ENCODE results near the gene BIN1.

The BIN1 gene

GRCh38 chr2:127056631-127057370 lies 50.2 kb downstream of the BIN1 start:
- no peak overlapping the region for H3K4me3 ChIP-seq (ENCODE audit: extremely low read depth, insufficient read depth, low read length, poor library complexity, severe bottlenecking)
- H3K9me3 ChIP-seq (ENCODE audit: control insufficient read depth, low read length) = no peaks in the 10 kb centered on the region
- H3K4me1 ChIP-seq (ENCODE audit: control insufficient read depth, insufficient read depth, low read length, poor library complexity, severe bottlenecking) = peaks cover 7% of the 10 kb centered on the region
- 95 to 97% methylated on average over 16 to 17 of the region's 25 CpGs for WGBS, 2 experiments (ENCODE audit: insufficient coverage in 2 of 2)
- peaks cover 42% of the 10 kb centered on the region for H3K36me3 ChIP-seq (ENCODE audit: control insufficient read depth, insufficient read depth, low read length)
- H3K27ac ChIP-seq (ENCODE audit: low read depth, low read length, severe bottlenecking) = no peak overlapping the region

GRCh38 chr2:127056086-127056485 lies 50.9 kb downstream of the BIN1 start:
- Histone ChIP-seq H3K4me1 (ENCODE audit: control insufficient read depth, insufficient read depth, low read length, poor library complexity, severe bottlenecking) (no peaks in the 10 kb centered on the region), H3K27ac (ENCODE audit: low read depth, low read length, severe bottlenecking) (no peak overlapping the region), H3K9me3 (ENCODE audit: control insufficient read depth, low read length) (no peaks in the 10 kb centered on the region), H3K36me3 (ENCODE audit: control insufficient read depth, insufficient read depth, low read length) (peaks cover 38% of the 10 kb centered on the region), H3K4me3 (ENCODE audit: extremely low read depth, insufficient read depth, low read length, poor library complexity, severe bottlenecking) (no peak overlapping the region)
- WGBS, 2 experiments (ENCODE audit: insufficient coverage in 2 of 2) = 99% methylated on average over 8 to 11 of the region's 11 CpGs

DNA sequence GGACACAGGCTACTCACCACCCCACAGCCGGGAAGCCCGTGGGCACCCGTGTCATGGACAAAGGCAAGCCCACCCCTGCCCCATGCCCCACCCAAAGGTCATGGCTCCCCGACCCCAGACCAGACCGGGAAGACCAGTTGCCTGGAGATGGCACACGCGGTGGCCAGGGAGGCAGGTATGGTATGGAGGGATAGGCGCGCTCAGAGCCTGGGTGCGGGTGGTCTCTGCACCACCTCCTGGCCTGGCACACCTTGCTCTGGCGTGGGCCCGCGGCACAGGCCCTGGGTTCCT lies 51.2 kb downstream of the BIN1 start:
- Histone ChIP-seq H3K9me3 (ENCODE audit: control insufficient read depth, low read length) (no peaks in the 10 kb centered on the region), H3K36me3 (ENCODE audit: control insufficient read depth, insufficient read depth, low read length) (peaks cover 38% of the 10 kb centered on the region), H3K4me3 (ENCODE audit: extremely low read depth, insufficient read depth, low read length, poor library complexity, severe bottlenecking) (no peak overlapping the region), H3K27ac (ENCODE audit: low read depth, low read length, severe bottlenecking) (no peak overlapping the region), H3K4me1 (ENCODE audit: control insufficient read depth, insufficient read depth, low read length, poor library complexity, severe bottlenecking) (no peaks in the 10 kb centered on the region)
- 100% methylated on average over 5 to 12 of the region's 13 CpGs for WGBS, 2 experiments (ENCODE audit: insufficient coverage in 2 of 2)

DNA sequence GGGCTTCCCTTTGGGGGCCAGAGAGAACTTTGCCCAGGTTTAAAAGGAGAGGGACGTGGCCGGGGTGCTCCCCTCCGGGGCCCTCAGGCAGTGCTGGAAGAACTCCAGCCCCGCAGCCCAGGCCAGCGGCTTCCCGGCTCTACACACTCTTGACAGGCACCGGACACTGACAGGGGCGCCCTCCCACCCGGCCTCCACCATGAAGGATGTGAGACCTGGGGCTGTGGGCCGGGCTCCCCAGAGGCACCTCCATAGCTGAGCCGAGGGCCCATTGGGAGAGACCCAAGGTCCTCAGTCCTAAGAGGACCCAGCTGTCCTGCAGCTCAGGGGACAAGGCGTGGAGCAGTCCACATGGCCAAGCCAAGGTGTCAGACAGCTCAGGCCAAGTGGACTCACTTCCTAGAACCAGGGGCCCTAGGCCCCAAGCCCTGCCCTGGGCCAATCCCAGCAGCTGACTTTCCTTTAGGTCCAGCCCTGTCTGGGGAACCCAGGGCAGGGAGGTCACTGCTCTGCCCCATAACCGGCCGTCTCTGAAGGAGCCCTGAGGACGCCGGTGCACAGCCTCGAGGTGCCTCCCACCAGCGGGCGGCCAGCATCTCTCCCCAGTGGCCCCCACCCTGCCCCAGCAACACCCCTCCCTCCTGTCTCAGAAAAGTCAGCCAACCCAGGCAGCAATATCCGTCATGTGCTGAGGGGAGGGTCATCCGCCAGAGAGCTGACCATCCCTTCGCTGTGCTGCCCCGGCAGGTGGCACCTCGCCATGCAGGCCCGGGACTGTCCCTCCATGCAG lies 51.8 kb downstream of the BIN1 start:
- Histone ChIP-seq H3K4me3 (ENCODE audit: extremely low read depth, insufficient read depth, low read length, poor library complexity, severe bottlenecking) (no peak overlapping the region), H3K27ac (ENCODE audit: low read depth, low read length, severe bottlenecking) (no peak overlapping the region), H3K4me1 (ENCODE audit: control insufficient read depth, insufficient read depth, low read length, poor library complexity, severe bottlenecking) (no peaks in the 10 kb centered on the region), H3K36me3 (ENCODE audit: control insufficient read depth, insufficient read depth, low read length) (peaks cover 34% of the 10 kb centered on the region), H3K9me3 (ENCODE audit: control insufficient read depth, low read length) (no peaks in the 10 kb centered on the region)
- WGBS, 2 experiments (ENCODE audit: insufficient coverage in 2 of 2) = 95 to 96% methylated on average over 20 to 21 of the region's 25 CpGs

DNA sequence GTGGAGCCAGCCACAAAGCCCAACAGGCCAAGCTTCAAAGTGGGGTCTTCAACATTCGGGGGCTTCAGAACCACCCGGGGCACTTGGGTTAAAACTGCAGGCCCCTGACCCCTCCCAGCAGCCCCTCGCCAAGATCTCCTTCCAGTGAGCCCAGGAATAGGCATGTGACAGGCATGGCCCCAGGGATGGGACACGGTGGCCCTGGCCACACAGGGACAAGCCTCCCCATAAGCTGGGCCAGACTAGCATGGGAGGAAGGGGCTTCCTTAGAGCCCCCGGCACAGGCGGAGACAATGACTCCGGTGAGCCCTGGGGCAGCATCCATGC lies 52.4 kb downstream of the BIN1 start:
- Histone ChIP-seq H3K27ac (ENCODE audit: low read depth, low read length, severe bottlenecking) (no peak overlapping the region), H3K36me3 (ENCODE audit: control insufficient read depth, insufficient read depth, low read length) (peaks cover 28% of the 10 kb centered on the region), H3K4me1 (ENCODE audit: control insufficient read depth, insufficient read depth, low read length, poor library complexity, severe bottlenecking) (no peaks in the 10 kb centered on the region), H3K9me3 (ENCODE audit: control insufficient read depth, low read length) (no peaks in the 10 kb centered on the region), H3K4me3 (ENCODE audit: extremely low read depth, insufficient read depth, low read length, poor library complexity, severe bottlenecking) (no peak overlapping the region)
- WGBS, 2 experiments (ENCODE audit: insufficient coverage in 2 of 2) = 85 to 90% methylated on average over 6 to 7 of the region's 7 CpGs

DNA sequence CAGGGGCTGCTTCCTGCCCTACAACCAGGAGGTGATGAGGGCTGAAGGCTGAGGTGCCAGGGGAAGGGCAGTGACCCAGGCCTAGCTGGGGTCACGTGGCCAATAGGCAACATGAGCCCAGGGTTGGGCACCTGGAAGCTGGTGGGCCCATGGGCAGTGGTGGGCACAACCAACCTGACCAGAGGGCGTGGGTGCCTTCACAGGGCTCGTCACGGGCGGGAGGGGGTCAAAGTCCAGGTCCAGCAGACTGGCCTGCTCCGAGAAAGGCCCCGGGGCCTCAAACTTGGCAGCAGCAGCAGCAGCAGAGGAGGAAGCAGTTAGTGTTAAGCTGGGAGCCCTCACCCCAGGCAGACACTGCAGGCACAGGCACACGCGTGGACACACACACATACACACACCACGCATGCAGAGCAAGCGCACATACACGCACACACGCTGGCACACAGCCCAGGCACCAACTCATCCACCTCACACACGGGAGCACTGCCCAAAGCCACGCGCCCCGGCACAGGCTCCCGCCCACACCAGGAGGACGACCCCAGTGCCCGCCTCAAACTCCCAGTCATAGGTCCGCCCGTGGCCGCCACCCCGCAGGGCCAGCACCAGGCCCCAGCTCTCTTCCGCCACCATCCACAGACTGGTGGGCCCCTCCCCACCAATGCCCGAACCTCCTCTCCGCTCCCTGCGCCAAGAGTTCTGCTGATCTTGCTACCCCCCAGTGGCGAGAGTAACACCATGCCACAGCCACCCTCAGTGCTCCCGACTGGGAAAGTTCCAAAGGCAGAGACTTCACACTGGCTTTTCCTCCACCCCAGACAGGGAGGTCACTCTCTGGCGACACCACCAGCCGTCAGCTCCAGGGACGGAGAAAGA lies 53.0 kb downstream of the BIN1 start:
- H3K27ac ChIP-seq (ENCODE audit: low read depth, low read length, severe bottlenecking) = no peak overlapping the region
- no peak overlapping the region for H3K4me3 ChIP-seq (ENCODE audit: extremely low read depth, insufficient read depth, low read length, poor library complexity, severe bottlenecking)
- WGBS, 2 experiments (ENCODE audit: insufficient coverage in 2 of 2) = 91 to 94% methylated on average over 16 to 30 of the region's 33 CpGs
- H3K36me3 ChIP-seq (ENCODE audit: control insufficient read depth, insufficient read depth, low read length) = peaks cover 27% of the 10 kb centered on the region
- no peaks in the 10 kb centered on the region for H3K9me3 ChIP-seq (ENCODE audit: control insufficient read depth, low read length)
- no peaks in the 10 kb centered on the region for H3K4me1 ChIP-seq (ENCODE audit: control insufficient read depth, insufficient read depth, low read length, poor library complexity, severe bottlenecking)

GRCh38 chr2:127052771-127053691 lies 53.9 kb downstream of the BIN1 start:
- WGBS, 2 experiments (ENCODE audit: insufficient coverage in 2 of 2) = 97% methylated on average over 13 to 17 of the region's 19 CpGs
- Histone ChIP-seq H3K4me3 (ENCODE audit: extremely low read depth, insufficient read depth, low read length, poor library complexity, severe bottlenecking) (no peak overlapping the region), H3K9me3 (ENCODE audit: control insufficient read depth, low read length) (no peaks in the 10 kb centered on the region), H3K27ac (ENCODE audit: low read depth, low read length, severe bottlenecking) (no peak overlapping the region), H3K36me3 (ENCODE audit: control insufficient read depth, insufficient read depth, low read length) (peaks cover 25% of the 10 kb centered on the region), H3K4me1 (ENCODE audit: control insufficient read depth, insufficient read depth, low read length, poor library complexity, severe bottlenecking) (no peaks in the 10 kb centered on the region)

- WGBS, 2 experiments (ENCODE audit: insufficient coverage in 2 of 2) = 89 to 96% methylated on average over 17 to 19 of the region's 24 CpGs
These were observed 54.7 kb downstream of the BIN1 start for GRCh38 chr2:127052057-127052770.

DNA sequence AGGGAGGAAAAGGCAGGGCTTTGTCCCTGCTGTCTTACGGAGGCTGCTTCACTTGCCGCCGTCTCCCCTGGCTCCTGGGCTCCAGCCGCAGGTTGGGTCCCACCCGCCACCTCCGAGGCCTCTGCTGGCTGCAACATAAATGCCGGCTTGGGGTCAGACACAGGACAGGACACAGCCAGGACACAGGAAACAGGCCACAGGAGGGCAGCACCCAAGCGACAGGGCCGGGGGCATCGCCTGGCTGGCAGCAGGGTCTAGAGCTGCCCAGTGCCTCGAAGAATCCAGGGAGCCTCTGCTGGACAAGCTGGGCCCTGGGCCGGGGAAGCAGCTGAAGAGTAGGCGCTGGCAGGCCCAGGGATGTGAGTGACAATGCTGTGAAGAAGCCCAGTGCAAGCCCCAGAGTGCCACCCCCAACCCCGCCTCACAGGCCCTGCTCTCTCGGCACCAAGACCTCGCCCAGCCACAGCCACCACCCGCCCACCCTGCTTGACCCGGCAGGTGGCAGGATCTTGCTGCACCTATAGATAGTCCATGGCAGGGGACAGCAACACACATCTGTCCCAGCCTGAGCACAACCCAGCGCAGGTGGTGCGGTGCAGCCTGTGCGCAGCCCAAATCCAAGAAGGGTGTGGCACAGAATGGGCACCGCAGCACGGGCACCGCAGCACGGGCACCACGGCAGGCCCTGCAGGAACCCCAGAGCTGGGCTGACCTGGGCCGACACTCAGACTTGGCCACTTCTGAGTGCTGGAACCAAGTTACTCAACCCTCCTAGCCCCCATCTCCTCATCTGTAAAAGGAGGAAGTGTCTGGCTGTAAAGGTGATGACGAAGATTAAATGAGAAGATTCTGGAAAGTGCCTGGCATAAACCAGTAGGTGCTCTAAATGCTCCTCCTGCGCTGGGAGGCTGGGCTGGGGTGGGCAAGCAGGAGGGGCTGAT lies 55.6 kb downstream of the BIN1 start:
- Histone ChIP-seq H3K4me1 (ENCODE audit: control insufficient read depth, insufficient read depth, low read length, poor library complexity, severe bottlenecking) (no peaks in the 10 kb centered on the region), H3K4me3 (ENCODE audit: extremely low read depth, insufficient read depth, low read length, poor library complexity, severe bottlenecking) (no peak overlapping the region), H3K9me3 (ENCODE audit: control insufficient read depth, low read length) (no peaks in the 10 kb centered on the region), H3K27ac (ENCODE audit: low read depth, low read length, severe bottlenecking) (no peak overlapping the region), H3K36me3 (ENCODE audit: control insufficient read depth, insufficient read depth, low read length) (peaks cover 24% of the 10 kb centered on the region)
- 87 to 91% methylated on average over 26 to 28 of the region's 29 CpGs for WGBS, 2 experiments (ENCODE audit: insufficient coverage in 2 of 2)

More at GRCh38 chr2:127052057-127052770, 54.7 kb downstream of the BIN1 start:
- Histone ChIP-seq H3K4me1 (ENCODE audit: control insufficient read depth, insufficient read depth, low read length, poor library complexity, severe bottlenecking) (no peaks in the 10 kb centered on the region), H3K27ac (ENCODE audit: low read depth, low read length, severe bottlenecking) (no peak overlapping the region), H3K4me3 (ENCODE audit: extremely low read depth, insufficient read depth, low read length, poor library complexity, severe bottlenecking) (no peak overlapping the region), H3K9me3 (ENCODE audit: control insufficient read depth, low read length) (no peaks in the 10 kb centered on the region), H3K36me3 (ENCODE audit: control insufficient read depth, insufficient read depth, low read length) (peaks cover 26% of the 10 kb centered on the region)
